Activated CD4-positive, alpha-beta memory T cell treated with anti-CD3 and anti-CD28 coated beads for 36 hours (primary cell): ENCODE measurements around the gene RET. TPM values are rescaled to one million over a fixed set of nuclear protein-coding genes. Genes with fewer than 3 reads are reported as not detected.

Source experiments
- total RNA-seq, 2 experiments: library from RNA; stranded (reverse); gene quantifications; one replicate each; pipeline ENCODE4 v1.2.3, GENCODE V29; 2021

The RET gene
- total RNA-seq, 2 experiments from 2014 or later, result 0.07 to 0.17 TPM

Other genes starting within 250 kb of the RET start
- 10 to 100 TPM; 30.2 to 32.3 TPM for gene CSGALNACT2, start 61.4 kb downstream of the RET start, total RNA-seq
- 1 to 10 TPM; 1.2 to 1.9 TPM for gene RASGEF1A, start 190.0 kb downstream of the RET start, total RNA-seq